ENCODE data around the gene GHRHR. TPM values are rescaled to one million over a fixed set of nuclear protein-coding genes. Genes with fewer than 3 reads are reported as not detected.

The GHRHR gene
- total RNA-seq, 1 donor from 2014 or later: not detected

GRCh38 chr7:30983914-30984247 is 20.1 kb downstream of the GHRHR start:
- H3K4me3 ChIP-seq (ENCODE audit: low read depth, low read length): no peak overlapping the region
- no peak for DNase-seq (ENCODE audit: low read depth)
- TF ChIP-seq CTCF (conservative IDR thresholded peaks at IDR 0.05; ENCODE audit: low read depth, low read length): no peak

GRCh38 chr7:30984359-30985107 is 20.8 kb downstream of the GHRHR start:
- no peak for DNase-seq (ENCODE audit: low read depth)
- TF ChIP-seq CTCF (conservative IDR thresholded peaks at IDR 0.05; ENCODE audit: low read depth, low read length): no peak
- no peak overlapping the region for H3K4me3 ChIP-seq (ENCODE audit: low read depth, low read length)

GRCh38 chr7:30985756-30986155 is 22.0 kb downstream of the GHRHR start:
- DNase-seq (ENCODE audit: low read depth): no peak
- no peak overlapping the region for H3K4me3 ChIP-seq (ENCODE audit: low read depth, low read length)
- no peak for TF ChIP-seq CTCF (conservative IDR thresholded peaks at IDR 0.05; ENCODE audit: low read depth, low read length)

- H3K4me3 ChIP-seq (ENCODE audit: low read depth, low read length): no peak overlapping the region
- TF ChIP-seq CTCF (conservative IDR thresholded peaks at IDR 0.05; ENCODE audit: low read depth, low read length): no peak
- no peak for DNase-seq (ENCODE audit: low read depth)
Observed at GRCh38 chr7:30986331-30986730, 22.6 kb downstream of the GHRHR start.

GRCh38 chr7:30986738-30987137 is 23.0 kb downstream of the GHRHR start:
- no peak for TF ChIP-seq CTCF (conservative IDR thresholded peaks at IDR 0.05; ENCODE audit: low read depth, low read length)
- DNase-seq (ENCODE audit: low read depth): no peak
- H3K4me3 ChIP-seq (ENCODE audit: low read depth, low read length): no peak overlapping the region

GRCh38 chr7:30987178-30987577 is 23.4 kb downstream of the GHRHR start:
- TF ChIP-seq CTCF (conservative IDR thresholded peaks at IDR 0.05; ENCODE audit: low read depth, low read length): no peak
- no peak overlapping the region for H3K4me3 ChIP-seq (ENCODE audit: low read depth, low read length)
- no peak for DNase-seq (ENCODE audit: low read depth)

- no peak overlapping the region for H3K4me3 ChIP-seq (ENCODE audit: low read depth, low read length)
- TF ChIP-seq CTCF (conservative IDR thresholded peaks at IDR 0.05; ENCODE audit: low read depth, low read length): no peak
- DNase-seq (ENCODE audit: low read depth): no peak
Observed at GRCh38 chr7:30987936-30988335, 24.2 kb downstream of the GHRHR start.

All from epithelial cell of proximal tubule (primary cell).